OCI-LY7 (cell line): ENCODE measurements around the gene DBNL. TPM values are rescaled to one million over a fixed set of nuclear protein-coding genes. Genes with fewer than 3 reads are reported as not detected.
A peak's percentile ranks its signal among the peaks of the same experiment; 100 is the strongest.

Experiments used
- BruUV-seq: library from RNA; stranded (reverse); fragments of 400-500 nt; replicated peaks from 2 replicates; lab custom pipeline; 2021; lab: Mats Ljungman, UMichigan
- CTCF ChIA-PET: fragments of 300-600 bp; sonication (Branson Sonifier 250); formaldehyde crosslinking; loops from one replicate; lab custom pipeline; 2022; ENCODE audit warnings: antibody characterized with exemption; ENCODE audit not compliant: unreplicated experiment; lab: Charles Lee
- POLR2A ChIA-PET: fragments of 300-600 bp; sonication (Branson Sonifier 250); formaldehyde crosslinking; loops from one replicate; lab custom pipeline; 2022; ENCODE audit warnings: antibody characterized with exemption; lab: Charles Lee
- DNase-seq: peaks from one replicate; pipeline ENCODE4 v3.0.0-alpha.2; 2015; ENCODE audit warnings: low spot score
- H2AFZ ChIP-seq: fragments of 200-600 bp; sonication (generic), shearing (Covaris generic); 2 replicates; pipeline ENCODE4 v1.6.1; 2014; ENCODE audit warnings: mild to moderate bottlenecking, antibody characterized with exemption, low read length, moderate library complexity
- H3K27ac ChIP-seq: fragments of 200-600 bp; sonication (generic); 2 replicates; pipeline ENCODE4 v1.5.1; 2014; ENCODE audit warnings: mixed run types, low read depth, mild to moderate bottlenecking, moderate library complexity, low read length, inconsistent platforms; ENCODE audit not compliant: poor library complexity, severe bottlenecking
- H3K36me3 ChIP-seq: fragments of 200-600 bp; sonication (generic); 2 replicates; pipeline ENCODE4 v1.6.1; 2014; ENCODE audit warnings: mild to moderate bottlenecking, antibody characterized with exemption, low read length, moderate library complexity, mixed read lengths; ENCODE audit not compliant: insufficient read depth
- H3K4me1 ChIP-seq: fragments of 200-600 bp; sonication (generic); 2 replicates; pipeline ENCODE4 v1.5.1; 2014; ENCODE audit warnings: mild to moderate bottlenecking, low read length; ENCODE audit not compliant: insufficient read depth, poor library complexity, severe bottlenecking
- H3K4me2 ChIP-seq: fragments of 200-600 bp; sonication (generic); 2 replicates; pipeline ENCODE4 v1.6.1; 2014; ENCODE audit warnings: mild to moderate bottlenecking, low read length
- H3K4me3 ChIP-seq: fragments of 200-600 bp; sonication (generic); 2 replicates; pipeline ENCODE4 v1.5.1; 2014; ENCODE audit warnings: mild to moderate bottlenecking, low read depth, low read length; ENCODE audit not compliant: poor library complexity, severe bottlenecking
- H3K79me2 ChIP-seq: fragments of 200-600 bp; sonication (generic); 2 replicates; pipeline ENCODE4 v1.6.1; 2016; ENCODE audit warnings: low read depth, mild to moderate bottlenecking, low read length, moderate library complexity, mixed read lengths; ENCODE audit not compliant: insufficient read depth
- H3K9me2 ChIP-seq: fragments of 200-600 bp; sonication (generic); 2 replicates; pipeline ENCODE4 v1.6.1; 2016; ENCODE audit warnings: mild to moderate bottlenecking, low read length, mixed read lengths; ENCODE audit not compliant: insufficient read depth
- H3K9me3 ChIP-seq: fragments of 200-600 bp; sonication (generic); 2 replicates; pipeline ENCODE4 v1.6.1; 2014; ENCODE audit warnings: mild to moderate bottlenecking, mixed run types, low read length, mixed read lengths
- H4K20me1 ChIP-seq: fragments of 200-600 bp; sonication (generic); 2 replicates; pipeline ENCODE4 v1.6.1; 2014; ENCODE audit warnings: mild to moderate bottlenecking, antibody characterized with exemption, low read length, moderate library complexity, mixed read lengths; ENCODE audit not compliant: insufficient read depth
- EZH2phosphoT487 ChIP-seq: fragments of 200-600 bp; sonication (generic); IDR thresholded peaks from 2 replicates; pipeline ENCODE4 v1.6.1; 2018; ENCODE audit warnings: low read depth, borderline replicate concordance, mild to moderate bottlenecking, mixed run types, antibody characterized with exemption, low read length, moderate library complexity, mixed read lengths
- intact Hi-C: fragments of 100-400 bp; cut with micrococcal nuclease; formaldehyde crosslinking; loops from one replicate; pipeline ENCODE4 v1.10.0; 2022; ENCODE audit not compliant: unreplicated experiment
- total RNA-seq, 2 experiments: library from RNA; depleted of rRNA in 1 of 2; stranded (reverse); fragments of >200 nt in 1 of 2; shearing (Covaris generic) in 1 of 2; gene quantifications; 2 replicates each; pipeline ENCODE4 v1.2.3, GENCODE V29; 2014 to 2022
- TF ChIP-seq, protein P1 (sequence below): fragments of 200-600 bp; sonication (generic); conservative IDR thresholded peaks from 2 replicates; pipeline ENCODE4 v1.5.1; 2014; ENCODE audit warnings: mild to moderate bottlenecking, antibody characterized with exemption, low read length, moderate library complexity, mixed read lengths

Gene DBNL
- total RNA-seq, 2 experiments from 2014 or later: 124 to 137 TPM

DNA sequence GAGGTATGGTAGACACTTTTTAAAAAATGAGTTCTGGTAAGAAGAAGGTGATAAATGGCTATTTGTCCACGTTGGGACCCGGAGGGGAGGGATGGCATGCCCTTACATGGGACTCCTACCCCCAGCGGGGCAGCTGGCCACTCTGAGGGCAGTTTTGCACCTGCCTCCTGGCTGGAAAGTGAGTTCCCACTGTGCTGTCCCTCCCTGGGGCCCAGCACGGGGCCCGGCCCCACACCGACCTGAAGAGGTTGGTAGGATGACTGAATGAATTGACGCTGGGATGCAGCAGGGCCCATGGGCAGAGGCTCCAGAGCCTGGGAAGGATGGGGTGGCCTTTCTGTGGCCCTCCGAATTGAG lies 59.0 kb downstream of the DBNL start:
- H3K9me2 ChIP-seq: no peaks in the 10 kb centered on the region
- ChIA-PET CTCF (no interaction called here), POLR2A (interaction anchor here (1.2 kb wide), 1 partner anchor 18 kb away, joined by 5 read pairs; no protein-coding TSS in a partner anchor)
- peak overlapping the region; percentile 71 for H3K4me2 ChIP-seq
- no peaks in the 10 kb centered on the region for H4K20me1 ChIP-seq
- no peaks in the 10 kb centered on the region for H3K36me3 ChIP-seq
- peak overlapping the region; percentile 62 for H3K4me3 ChIP-seq
- DNase-seq: no peak
- no peaks in the 10 kb centered on the region for H3K9me3 ChIP-seq
- BruUV-seq: no TSS peak
- intact Hi-C loops: no loop called here
- H3K27ac ChIP-seq: peak overlapping the region; percentile 98
- peaks cover 75% of the 10 kb centered on the region for H3K4me1 ChIP-seq
- no peak overlapping the region for H2AFZ ChIP-seq
- no peaks in the 10 kb centered on the region for H3K79me2 ChIP-seq
- TF ChIP-seq, protein P1, sequence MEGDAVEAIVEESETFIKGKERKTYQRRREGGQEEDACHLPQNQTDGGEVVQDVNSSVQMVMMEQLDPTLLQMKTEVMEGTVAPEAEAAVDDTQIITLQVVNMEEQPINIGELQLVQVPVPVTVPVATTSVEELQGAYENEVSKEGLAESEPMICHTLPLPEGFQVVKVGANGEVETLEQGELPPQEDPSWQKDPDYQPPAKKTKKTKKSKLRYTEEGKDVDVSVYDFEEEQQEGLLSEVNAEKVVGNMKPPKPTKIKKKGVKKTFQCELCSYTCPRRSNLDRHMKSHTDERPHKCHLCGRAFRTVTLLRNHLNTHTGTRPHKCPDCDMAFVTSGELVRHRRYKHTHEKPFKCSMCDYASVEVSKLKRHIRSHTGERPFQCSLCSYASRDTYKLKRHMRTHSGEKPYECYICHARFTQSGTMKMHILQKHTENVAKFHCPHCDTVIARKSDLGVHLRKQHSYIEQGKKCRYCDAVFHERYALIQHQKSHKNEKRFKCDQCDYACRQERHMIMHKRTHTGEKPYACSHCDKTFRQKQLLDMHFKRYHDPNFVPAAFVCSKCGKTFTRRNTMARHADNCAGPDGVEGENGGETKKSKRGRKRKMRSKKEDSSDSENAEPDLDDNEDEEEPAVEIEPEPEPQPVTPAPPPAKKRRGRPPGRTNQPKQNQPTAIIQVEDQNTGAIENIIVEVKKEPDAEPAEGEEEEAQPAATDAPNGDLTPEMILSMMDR: no peak
- no peak for TF ChIP-seq EZH2phosphoT487

DNA sequence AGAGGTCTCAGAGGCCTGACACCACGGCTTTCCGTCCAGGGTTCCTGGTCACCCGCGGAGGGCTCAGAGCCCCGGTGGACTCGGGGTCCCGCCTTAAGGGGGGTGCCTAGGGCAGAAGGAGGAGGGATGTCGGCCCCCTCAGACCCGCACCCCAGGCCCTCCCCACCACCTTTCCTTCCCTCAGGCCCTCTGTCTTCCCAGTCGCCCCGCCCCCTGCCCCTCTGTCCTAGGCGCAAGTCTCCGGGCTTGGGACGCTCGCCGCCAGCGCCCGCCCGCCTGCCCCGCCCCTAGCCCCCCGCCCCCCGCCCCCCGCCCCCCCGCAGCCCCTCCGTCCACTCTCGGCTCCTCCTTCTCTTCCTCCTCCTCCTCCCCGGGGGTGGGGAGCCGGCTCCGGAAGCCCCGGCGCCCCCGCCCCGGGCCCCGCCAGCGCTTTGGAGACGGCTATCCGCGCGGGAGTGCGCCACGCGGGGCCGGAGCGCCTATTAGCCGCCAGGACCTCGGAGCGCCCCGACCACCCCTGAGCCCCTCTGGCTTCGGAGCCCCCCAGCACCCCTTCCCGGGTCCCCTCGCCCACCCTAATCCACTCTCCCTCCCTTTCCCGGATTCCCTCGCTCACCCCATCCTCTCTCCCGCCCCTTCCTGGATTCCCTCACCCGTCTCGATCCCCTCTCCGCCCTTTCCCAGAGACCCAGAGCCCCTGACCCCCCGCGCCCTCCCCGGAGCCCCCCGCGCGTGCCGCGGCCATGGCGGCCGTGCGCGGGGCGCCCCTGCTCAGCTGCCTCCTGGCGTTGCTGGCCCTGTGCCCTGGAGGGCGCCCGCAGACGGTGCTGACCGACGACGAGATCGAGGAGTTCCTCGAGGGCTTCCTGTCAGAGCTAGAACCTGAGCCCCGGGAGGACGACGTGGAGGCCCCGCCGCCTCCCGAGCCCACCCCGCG lies 59.7 kb downstream of the DBNL start, which contains the start of gene AEBP1:
Gene AEBP1 (plus strand): TSS at position 423 of the 937 bp plus-strand sequence. CDS start 321 bp downstream, at position 744.
- peak; percentile 68 for DNase-seq
- no peaks in the 10 kb centered on the region for H4K20me1 ChIP-seq
- intact Hi-C loops: no loop called here
- peak within 1 kb of the TSS; percentile 71 for H3K4me2 ChIP-seq
- no TSS peak for BruUV-seq
- H3K9me2 ChIP-seq: no peaks in the 10 kb centered on the region
- H3K4me3 ChIP-seq: peak within 1 kb of the TSS; percentile 70
- H3K36me3 ChIP-seq: no peaks in the 10 kb centered on the region
- H3K27ac ChIP-seq: peak within 1 kb of the TSS; percentile 98
- no peaks in the 10 kb centered on the region for H3K79me2 ChIP-seq
- H3K9me3 ChIP-seq: no peaks in the 10 kb centered on the region
- TF ChIP-seq EZH2phosphoT487: no peak
- TF ChIP-seq, protein P1: peak; percentile 49; the same call in 1 of the 2 replicates
- peak within 1 kb of the TSS; percentile 14; the same call in 1 of the 2 replicates for H2AFZ ChIP-seq
- ChIA-PET CTCF (no interaction called here), POLR2A (no interaction called here)
- H3K4me1 ChIP-seq: peaks cover 68% of the 10 kb centered on the region
